ENCODE data around the gene SPEM1.

Gene SPEM1

GRCh38 chr17:7403977-7404736 lies 16.0 kb upstream of the SPEM1 start, which contains the start of gene TMEM256:
Gene TMEM256, minus strand, starts transcription at chr17:7404097. Its CDS starts 13 bp downstream, at chr17:7404084.
- no peaks in the 10 kb centered on the region for H3K9me3 Mint-ChIP-seq
- peaks cover 49% of the 10 kb centered on the region for H3K4me1 Mint-ChIP-seq
- peak within 1 kb of the TSS; percentile 83 for H3K27ac Mint-ChIP-seq
- DNase-seq = peak; percentile 97
- TF ChIP-seq CTCF (IDR thresholded peaks at IDR 0.05) = no peak
- no peaks in the 10 kb centered on the region for H3K27me3 Mint-ChIP-seq (ENCODE audit: low read depth, poor library complexity)
- H3K36me3 Mint-ChIP-seq (ENCODE audit: low read depth) = peaks cover 18% of the 10 kb centered on the region
- peak within 1 kb of the TSS; percentile 89 for H3K4me3 Mint-ChIP-seq

GRCh38 chr17:7404737-7405349 lies 15.3 kb upstream of the SPEM1 start:
- Mint-ChIP-seq H3K27me3 (ENCODE audit: low read depth, poor library complexity) (no peaks in the 10 kb centered on the region), H3K4me1 (peaks cover 46% of the 10 kb centered on the region), H3K9me3 (no peaks in the 10 kb centered on the region), H3K27ac (no peak overlapping the region), H3K36me3 (ENCODE audit: low read depth) (peaks cover 22% of the 10 kb centered on the region), H3K4me3 (peak overlapping the region; percentile 89)
- TF ChIP-seq CTCF (IDR thresholded peaks at IDR 0.05) = no peak
- DNase-seq = peak; percentile 75

- Mint-ChIP-seq H3K27ac (peak overlapping the region; percentile 37), H3K9me3 (no peaks in the 10 kb centered on the region), H3K4me3 (peak overlapping the region; percentile 94), H3K27me3 (ENCODE audit: low read depth, poor library complexity) (no peaks in the 10 kb centered on the region), H3K4me1 (peaks cover 45% of the 10 kb centered on the region), H3K36me3 (ENCODE audit: low read depth) (peaks cover 28% of the 10 kb centered on the region)
- no peak for TF ChIP-seq CTCF (IDR thresholded peaks at IDR 0.05)
- peak; percentile 41 for DNase-seq
Measured at GRCh38 chr17:7405350-7406234, 14.5 kb upstream of the SPEM1 start.

- TF ChIP-seq CTCF (IDR thresholded peaks at IDR 0.05) = no peak
- peak overlapping the region; percentile 37 for H3K27ac Mint-ChIP-seq
- peaks cover 42% of the 10 kb centered on the region for H3K4me1 Mint-ChIP-seq
- H3K36me3 Mint-ChIP-seq (ENCODE audit: low read depth) = peaks cover 24% of the 10 kb centered on the region
- H3K27me3 Mint-ChIP-seq (ENCODE audit: low read depth, poor library complexity) = peaks cover 2% of the 10 kb centered on the region
- H3K4me3 Mint-ChIP-seq = peak overlapping the region; percentile 94
- no peak for DNase-seq
- no peaks in the 10 kb centered on the region for H3K9me3 Mint-ChIP-seq
Measured at GRCh38 chr17:7406235-7406825, 13.8 kb upstream of the SPEM1 start.

GRCh38 chr17:7407082-7407481 lies 13.0 kb upstream of the SPEM1 start:
- Mint-ChIP-seq H3K4me3 (peak overlapping the region; percentile 48), H3K9me3 (no peaks in the 10 kb centered on the region), H3K27ac (no peak overlapping the region), H3K27me3 (ENCODE audit: low read depth, poor library complexity) (peaks cover 2% of the 10 kb centered on the region), H3K36me3 (ENCODE audit: low read depth) (peaks cover 20% of the 10 kb centered on the region), H3K4me1 (peaks cover 39% of the 10 kb centered on the region)
- TF ChIP-seq CTCF (IDR thresholded peaks at IDR 0.05) = no peak
- no peak for DNase-seq
